DND-41 (cell line): ENCODE results near the gene SDHA.

Source experiments
- ATAC-seq: fragments of 200-7000 bp; cut with Tn5 transposase; 3 replicates; pipeline ENCODE4 v1.9.1; 2021; ENCODE audit warnings: low read depth; ENCODE audit not compliant: insufficient read depth
- DNase-seq: peaks from one replicate; pipeline ENCODE4 v3.0.0-alpha.2; 2020
- H2AFZ ChIP-seq: 2 replicates; pipeline ENCODE4 v1.6.0; 2012; ENCODE audit warnings: low read depth, low read length
- H3K27ac ChIP-seq: 2 replicates; pipeline ENCODE4 v1.5.1; 2012; ENCODE audit warnings: low read length, inconsistent platforms
- H3K27me3 ChIP-seq: fragments of 200-600 bp; sonication (generic); 2 replicates; pipeline ENCODE4 v1.6.0; 2012; ENCODE audit warnings: low read length, mild to moderate bottlenecking, inconsistent platforms; ENCODE audit not compliant: insufficient read depth, poor library complexity
- H3K36me3 ChIP-seq: 2 replicates; pipeline ENCODE4 v1.5.1; 2012; ENCODE audit warnings: low read length, inconsistent platforms; ENCODE audit not compliant: insufficient read depth
- H3K4me1 ChIP-seq: 2 replicates; pipeline ENCODE4 v1.5.1; 2012; ENCODE audit warnings: mild to moderate bottlenecking, low read length; ENCODE audit not compliant: insufficient read depth
- H3K4me2 ChIP-seq: 2 replicates; pipeline ENCODE4 v1.6.0; 2012; ENCODE audit warnings: mild to moderate bottlenecking, moderate library complexity, low read length, inconsistent platforms; ENCODE audit not compliant: insufficient read depth
- H3K4me3 ChIP-seq, 2 experiments: fragments of 200-600 bp in 1 of 2; shearing (Covaris generic) in 1 of 2; 2 replicates each; pipeline ENCODE4 v1.5.1; 2012 to 2016; ENCODE audit warnings: inconsistent platforms in 2 of 2, low read length in 2 of 2, mild to moderate bottlenecking in 2 of 2, low read depth in 1 of 2, moderate library complexity in 1 of 2
- H3K79me2 ChIP-seq: 2 replicates; pipeline ENCODE4 v1.6.0; 2012; ENCODE audit warnings: low read length, inconsistent platforms; ENCODE audit not compliant: insufficient read depth
- H3K9ac ChIP-seq: 2 replicates; pipeline ENCODE4 v1.6.0; 2012; ENCODE audit warnings: low read depth, mild to moderate bottlenecking, inconsistent platforms, low read length, moderate library complexity
- H3K9me3 ChIP-seq: 2 replicates; pipeline ENCODE4 v1.5.1; 2012; ENCODE audit warnings: low read length, moderate library complexity, mild to moderate bottlenecking, inconsistent platforms; ENCODE audit not compliant: insufficient read depth, severe bottlenecking
- H4K20me1 ChIP-seq: 2 replicates; pipeline ENCODE4 v1.6.0; 2012; ENCODE audit warnings: low read length; ENCODE audit not compliant: insufficient read depth
- EZH2 ChIP-seq: IDR thresholded peaks from 3 replicates; pipeline ENCODE4 v1.6.1; 2012; ENCODE audit warnings: borderline replicate concordance, low read depth, mild to moderate bottlenecking, moderate library complexity, low read length, inconsistent platforms; ENCODE audit not compliant: severe bottlenecking
- TF ChIP-seq, protein P1 (sequence below): IDR thresholded peaks from 2 replicates; pipeline ENCODE4 v1.5.1; 2012; ENCODE audit warnings: borderline replicate concordance, low read length, moderate library complexity, mild to moderate bottlenecking; ENCODE audit not compliant: poor library complexity, severe bottlenecking; ENCODE audit errors: extremely low read depth

SDHA gene

DNA sequence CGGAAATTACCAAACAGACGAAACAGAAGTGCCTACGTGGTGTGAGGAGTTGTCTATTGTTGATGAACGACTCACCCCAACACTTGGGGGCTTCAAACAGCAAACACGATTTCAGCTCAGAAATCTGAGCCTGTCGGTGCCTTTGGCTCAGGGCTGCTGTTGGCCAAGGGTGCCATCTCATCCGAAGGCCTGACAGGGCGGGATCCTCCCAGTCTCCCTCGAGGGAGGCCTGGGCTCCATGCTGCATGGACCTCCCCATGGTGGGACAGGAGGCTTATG lies 25.5 kb upstream of the SDHA start:
- Histone ChIP-seq H3K36me3 (no peaks in the 10 kb centered on the region), H3K9ac (no peak overlapping the region), H3K4me3 (no peak overlapping the region), H3K4me1 (peaks cover 9% of the 10 kb centered on the region), H3K27ac (no peak overlapping the region), H3K27me3 (no peaks in the 10 kb centered on the region), H4K20me1 (no peaks in the 10 kb centered on the region), H2AFZ (no peak overlapping the region), H3K9me3 (no peaks in the 10 kb centered on the region), H3K4me2 (no peak overlapping the region), H3K79me2 (no peaks in the 10 kb centered on the region)
- ATAC-seq: no peak
- DNase-seq: no peak
- TF ChIP-seq, protein P1, sequence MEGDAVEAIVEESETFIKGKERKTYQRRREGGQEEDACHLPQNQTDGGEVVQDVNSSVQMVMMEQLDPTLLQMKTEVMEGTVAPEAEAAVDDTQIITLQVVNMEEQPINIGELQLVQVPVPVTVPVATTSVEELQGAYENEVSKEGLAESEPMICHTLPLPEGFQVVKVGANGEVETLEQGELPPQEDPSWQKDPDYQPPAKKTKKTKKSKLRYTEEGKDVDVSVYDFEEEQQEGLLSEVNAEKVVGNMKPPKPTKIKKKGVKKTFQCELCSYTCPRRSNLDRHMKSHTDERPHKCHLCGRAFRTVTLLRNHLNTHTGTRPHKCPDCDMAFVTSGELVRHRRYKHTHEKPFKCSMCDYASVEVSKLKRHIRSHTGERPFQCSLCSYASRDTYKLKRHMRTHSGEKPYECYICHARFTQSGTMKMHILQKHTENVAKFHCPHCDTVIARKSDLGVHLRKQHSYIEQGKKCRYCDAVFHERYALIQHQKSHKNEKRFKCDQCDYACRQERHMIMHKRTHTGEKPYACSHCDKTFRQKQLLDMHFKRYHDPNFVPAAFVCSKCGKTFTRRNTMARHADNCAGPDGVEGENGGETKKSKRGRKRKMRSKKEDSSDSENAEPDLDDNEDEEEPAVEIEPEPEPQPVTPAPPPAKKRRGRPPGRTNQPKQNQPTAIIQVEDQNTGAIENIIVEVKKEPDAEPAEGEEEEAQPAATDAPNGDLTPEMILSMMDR: no peak
- TF ChIP-seq EZH2: no peak

DNA sequence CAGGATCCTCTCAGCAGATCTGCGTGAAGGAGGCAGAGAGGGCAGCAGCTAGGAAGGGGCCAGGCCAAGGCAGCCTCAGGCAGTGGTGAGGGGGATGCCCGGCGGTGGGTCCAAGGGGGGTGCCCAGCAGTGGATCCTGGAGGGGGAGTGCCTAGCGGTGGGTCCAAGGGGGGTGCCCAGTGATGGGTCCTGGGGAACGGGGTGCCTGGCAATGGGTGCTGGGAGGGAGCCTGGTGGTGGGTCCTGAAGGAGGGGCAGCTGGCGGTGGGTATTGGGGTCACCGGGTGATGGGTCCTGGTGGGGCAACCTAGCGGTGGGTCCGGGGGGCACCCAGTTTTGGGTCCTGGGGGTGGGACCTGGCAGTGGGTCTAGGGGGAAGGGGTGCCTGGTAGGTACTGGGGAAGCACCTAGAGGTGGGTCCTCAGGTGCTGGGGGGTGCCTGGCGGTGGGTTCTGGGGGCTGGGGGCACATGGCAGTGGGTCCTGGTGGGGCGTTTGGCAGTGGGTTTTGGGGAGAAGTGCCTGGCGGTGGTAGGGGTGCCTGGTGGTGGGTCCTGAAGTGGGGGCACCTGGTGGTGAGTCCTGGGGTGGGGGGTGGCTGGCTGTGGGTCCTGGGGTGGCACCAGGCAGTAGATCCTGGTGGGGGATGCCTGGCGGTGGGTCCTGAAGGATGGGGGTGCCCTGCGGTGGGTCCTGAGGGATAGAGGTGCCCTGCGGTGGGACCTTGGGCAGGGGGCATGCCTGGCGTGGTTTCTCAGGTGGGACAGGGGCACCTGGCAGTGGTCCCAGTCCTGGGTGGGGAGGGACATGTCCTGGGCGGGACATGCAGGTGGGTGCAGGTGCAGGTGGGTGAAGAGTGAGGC lies 24.9 kb upstream of the SDHA start:
- Histone ChIP-seq H3K4me1 (peaks cover 8% of the 10 kb centered on the region), H2AFZ (no peak overlapping the region), H3K4me2 (no peak overlapping the region), H3K36me3 (no peaks in the 10 kb centered on the region), H3K27ac (no peak overlapping the region), H3K27me3 (no peaks in the 10 kb centered on the region), H3K9ac (no peak overlapping the region), H3K9me3 (no peaks in the 10 kb centered on the region), H3K79me2 (no peaks in the 10 kb centered on the region), H4K20me1 (no peaks in the 10 kb centered on the region), H3K4me3 (no peak overlapping the region)
- no peak for TF ChIP-seq EZH2
- TF ChIP-seq, protein P1: no peak
- ATAC-seq (no peak), DNase-seq (no peak)

DNA sequence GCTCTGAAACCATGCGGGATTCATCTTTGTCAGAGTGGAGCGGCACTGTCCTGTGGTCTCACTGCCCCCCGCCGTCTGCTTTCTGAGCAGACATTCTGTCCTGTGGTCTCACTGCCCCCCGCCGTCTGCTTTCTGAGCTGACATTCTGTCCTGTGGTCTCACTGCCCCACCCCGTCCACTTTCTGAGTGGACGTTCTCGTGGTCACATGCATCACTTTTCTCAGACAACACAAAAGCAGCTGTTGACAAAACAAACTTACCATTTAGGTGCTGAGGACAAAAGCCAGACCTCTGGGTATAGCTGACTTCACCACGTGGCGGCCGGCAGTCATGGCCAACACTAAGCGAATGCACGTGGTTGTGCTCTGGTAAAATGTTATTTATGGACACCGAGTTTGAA lies 24.0 kb upstream of the SDHA start:
- H3K4me2 ChIP-seq: no peak overlapping the region

More for the DNA sequence above, 24.0 kb upstream of the SDHA start:
- DNase-seq: no peak
- Histone ChIP-seq H3K79me2 (no peaks in the 10 kb centered on the region), H3K9ac (no peak overlapping the region), H2AFZ (no peak overlapping the region), H3K4me3 (no peak overlapping the region), H3K27me3 (no peaks in the 10 kb centered on the region), H3K36me3 (no peaks in the 10 kb centered on the region), H3K4me1 (peaks cover under 1% of the 10 kb centered on the region; the same call in 1 of the 2 replicates), H4K20me1 (no peaks in the 10 kb centered on the region; the same call in 1 of the 2 replicates), H3K9me3 (no peaks in the 10 kb centered on the region), H3K27ac (no peak overlapping the region)
- TF ChIP-seq EZH2: no peak
- TF ChIP-seq, protein P1: no peak
- ATAC-seq: no peak
